ENCODE data around the gene PCNX1. TPM values are rescaled to one million over a fixed set of nuclear protein-coding genes. Genes with fewer than 3 reads are reported as not detected.

PCNX1 gene
- total and polyA plus RNA-seq, 2 experiments from 2014 or later = 6.9 to 33.5 TPM

DNA sequence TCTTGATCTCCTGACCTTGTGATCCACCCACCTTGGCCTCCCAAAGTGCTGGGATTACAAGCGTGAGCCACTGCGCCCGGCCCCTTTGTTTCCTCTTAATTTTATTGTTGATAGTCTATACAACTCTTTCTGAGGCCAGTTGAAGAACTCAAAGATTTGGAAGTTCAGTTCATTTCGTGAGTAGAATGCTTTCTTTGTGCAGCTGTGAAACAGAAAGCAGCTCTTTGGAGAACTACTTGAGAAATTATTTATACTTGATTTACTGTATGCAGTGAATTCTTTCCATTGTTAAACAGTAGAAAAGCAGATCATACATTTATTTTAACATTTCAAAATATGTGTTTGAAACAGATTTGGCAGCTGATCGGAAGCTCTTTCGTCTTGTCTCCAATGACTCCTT, 69.3 kb downstream of the PCNX1 start:
- Histone ChIP-seq H4K20me1 (ENCODE audit: insufficient read depth) (no peaks in the 10 kb centered on the region), H3F3A (ENCODE audit: insufficient read depth) (no peaks in the 10 kb centered on the region), H3K79me2 (ENCODE audit: insufficient read depth) (peaks cover 69% of the 10 kb centered on the region), H3K4me1 (ENCODE audit: insufficient read depth) (no peaks in the 10 kb centered on the region), H2AFZ (no peak overlapping the region), H3K27ac (no peak overlapping the region), H3K27me3 (replicated peaks; ENCODE audit: insufficient read depth) (no peaks in the 10 kb centered on the region), H3K4me2 (ENCODE audit: unreplicated experiment) (no peak overlapping the region), H3K9me2 (ENCODE audit: insufficient read depth) (no peaks in the 10 kb centered on the region), H3K9me3 (ENCODE audit: low read depth) (no peaks in the 10 kb centered on the region), H3K36me3 (ENCODE audit: low read depth) (peaks cover 15% of the 10 kb centered on the region), H3K4me3 (no peak overlapping the region), H3K9ac (no peak overlapping the region)
- no peak for TF ChIP-seq EZH2phosphoT487 (IDR thresholded peaks at IDR 0.05; ENCODE audit: insufficient read depth, low read depth)
- no peak for TF ChIP-seq EZH2 (IDR thresholded peaks at IDR 0.05; ENCODE audit: insufficient read depth, poor library complexity, severe bottlenecking)
- in situ Hi-C loops (cut with MboI) = loop anchor here (10.0 kb wide), 1 partner anchor 162 kb away; no protein-coding TSS in a partner anchor
- DNase-seq = no peak
- WGBS, 2 experiments (ENCODE audit: low coverage in 1 of 2, low lambda C conversion rate in 2 of 2, missing lambda C conversion rate in 2 of 2) = 92 to 94% methylated on average over 6 of the region's 6 CpGs

DNA sequence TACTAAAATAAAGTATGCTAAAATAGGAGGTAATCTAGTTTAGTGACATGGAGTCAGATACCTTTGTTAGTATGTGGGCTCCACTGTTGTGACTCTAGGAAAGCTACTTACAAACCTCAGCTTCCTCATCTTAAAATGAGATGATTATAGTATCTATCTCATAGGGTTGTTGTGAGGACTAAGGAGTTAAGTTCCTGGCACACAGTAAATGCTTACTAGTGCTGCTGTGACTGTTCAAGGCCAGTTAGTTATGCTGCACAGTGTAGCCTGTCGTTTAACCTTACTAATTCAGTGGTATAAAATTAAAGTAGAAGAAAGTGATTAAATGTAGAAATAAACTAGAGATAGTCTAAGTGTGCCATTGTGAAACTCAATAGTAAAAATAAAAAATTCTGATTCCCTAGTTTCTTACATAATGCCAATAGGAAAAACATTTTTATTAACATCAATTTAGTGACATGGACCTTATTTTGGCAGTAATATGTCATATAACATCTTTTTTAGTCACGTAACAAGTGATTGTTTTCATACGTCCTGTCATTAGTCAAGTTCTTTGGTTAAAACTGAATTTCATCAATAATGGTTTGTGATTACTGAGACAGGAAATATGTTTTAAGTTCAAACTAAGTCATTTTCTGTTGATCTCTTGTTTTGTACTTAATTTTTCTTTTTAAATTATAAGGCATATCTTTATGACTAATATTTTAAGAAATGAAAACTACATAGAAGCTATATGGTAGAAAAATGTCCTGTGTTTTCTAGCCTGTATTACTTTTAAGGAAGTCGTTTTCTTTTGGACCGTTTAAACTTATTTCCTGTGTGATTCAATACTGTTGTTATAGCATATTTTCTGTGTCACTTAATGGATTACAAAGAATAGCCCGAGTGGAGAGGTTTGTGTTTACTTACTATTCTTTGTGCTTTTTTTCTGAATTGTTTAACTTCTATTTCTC, 74.0 kb downstream of the PCNX1 start:
- no peak overlapping the region for H3K4me3 ChIP-seq
- WGBS, 2 experiments (ENCODE audit: low coverage in 1 of 2, low lambda C conversion rate in 2 of 2, missing lambda C conversion rate in 2 of 2) = 71 to 75% methylated on average over 6 of the region's 6 CpGs
- no peaks in the 10 kb centered on the region for H3K9me3 ChIP-seq (ENCODE audit: low read depth)
- no peaks in the 10 kb centered on the region for H3F3A ChIP-seq (ENCODE audit: insufficient read depth)
- no peak overlapping the region for H3K4me2 ChIP-seq (ENCODE audit: unreplicated experiment)
- H4K20me1 ChIP-seq (ENCODE audit: insufficient read depth) = 0 out of 2 replicates have a peak, but pooled peaks cover 3% of the 10 kb centered on the region
- peaks cover 12% of the 10 kb centered on the region for H3K36me3 ChIP-seq (ENCODE audit: low read depth)
- TF ChIP-seq EZH2 (IDR thresholded peaks at IDR 0.05; ENCODE audit: insufficient read depth, poor library complexity, severe bottlenecking) (no peak), EZH2phosphoT487 (IDR thresholded peaks at IDR 0.05; ENCODE audit: insufficient read depth, low read depth) (no peak)
- H3K9ac ChIP-seq = no peak overlapping the region
- in situ Hi-C loops (cut with MboI) = no loop called here
- DNase-seq = no peak
- no peak overlapping the region for H2AFZ ChIP-seq
- H3K27me3 ChIP-seq (replicated peaks; ENCODE audit: insufficient read depth) = no peaks in the 10 kb centered on the region
- H3K4me1 ChIP-seq (ENCODE audit: insufficient read depth) = no peaks in the 10 kb centered on the region
- no peak overlapping the region for H3K27ac ChIP-seq
- no peaks in the 10 kb centered on the region for H3K9me2 ChIP-seq (ENCODE audit: insufficient read depth)
- H3K79me2 ChIP-seq (ENCODE audit: insufficient read depth) = peaks cover 81% of the 10 kb centered on the region

DNA sequence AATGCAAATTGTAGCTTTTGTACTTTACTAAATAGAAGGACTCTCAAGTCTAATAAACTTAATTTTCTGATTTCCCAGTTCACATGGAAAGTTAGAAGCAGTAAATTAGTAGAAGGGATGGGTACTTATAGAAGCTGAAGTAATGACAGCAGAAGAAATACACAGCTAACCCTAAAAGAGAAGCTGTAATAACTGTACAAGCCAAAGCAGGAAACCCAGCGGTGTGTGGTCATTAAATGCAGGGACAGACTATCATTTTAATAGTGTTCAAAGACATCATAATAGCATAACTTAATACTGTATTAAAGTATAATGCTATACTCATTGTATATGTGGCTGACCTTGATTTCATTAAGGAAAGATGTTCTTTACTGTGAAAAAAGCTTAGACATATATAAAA, 74.9 kb downstream of the PCNX1 start:
- Histone ChIP-seq H3K9me2 (ENCODE audit: insufficient read depth) (no peaks in the 10 kb centered on the region), H4K20me1 (ENCODE audit: insufficient read depth) (0 out of 2 replicates have a peak, but pooled peaks cover 3% of the 10 kb centered on the region), H3K4me3 (no peak overlapping the region), H3F3A (ENCODE audit: insufficient read depth) (no peaks in the 10 kb centered on the region), H2AFZ (no peak overlapping the region), H3K27me3 (replicated peaks; ENCODE audit: insufficient read depth) (no peaks in the 10 kb centered on the region), H3K4me2 (ENCODE audit: unreplicated experiment) (no peak overlapping the region), H3K79me2 (ENCODE audit: insufficient read depth) (peaks cover 90% of the 10 kb centered on the region), H3K9ac (no peak overlapping the region), H3K27ac (no peak overlapping the region), H3K4me1 (ENCODE audit: insufficient read depth) (no peaks in the 10 kb centered on the region), H3K36me3 (ENCODE audit: low read depth) (peaks cover 12% of the 10 kb centered on the region), H3K9me3 (ENCODE audit: low read depth) (no peaks in the 10 kb centered on the region)
- DNase-seq = no peak
- TF ChIP-seq EZH2 (IDR thresholded peaks at IDR 0.05; ENCODE audit: insufficient read depth, poor library complexity, severe bottlenecking) (no peak), EZH2phosphoT487 (IDR thresholded peaks at IDR 0.05; ENCODE audit: insufficient read depth, low read depth) (no peak)
- in situ Hi-C loops (cut with MboI) = no loop called here
- 95 to 96% methylated on average over 1 of the region's 1 CpG for WGBS, 2 experiments (ENCODE audit: low coverage in 1 of 2, low lambda C conversion rate in 2 of 2, missing lambda C conversion rate in 2 of 2)

DNA sequence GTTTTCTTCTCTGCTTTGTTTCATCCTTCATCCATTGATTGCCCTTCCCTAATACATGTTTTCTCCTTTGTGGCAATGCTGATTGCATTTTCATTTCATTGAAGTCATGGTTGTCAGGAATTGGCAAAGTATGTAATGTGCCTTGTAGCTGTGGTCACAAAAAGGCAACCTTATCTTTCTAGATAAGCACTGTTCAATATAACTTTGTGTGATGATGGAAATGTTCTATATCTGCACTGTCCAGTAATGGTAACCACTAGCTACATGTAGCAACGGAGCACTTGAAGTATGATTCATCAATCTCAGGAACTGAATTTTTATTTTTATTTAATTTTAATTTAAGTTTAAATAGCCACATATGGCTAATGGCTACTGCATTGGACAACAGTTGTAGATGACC, 79.8 kb downstream of the PCNX1 start:
- Histone ChIP-seq H3K9ac (no peak overlapping the region), H3K9me3 (ENCODE audit: low read depth) (no peaks in the 10 kb centered on the region), H3K4me3 (no peak overlapping the region), H3K27me3 (replicated peaks; ENCODE audit: insufficient read depth) (no peaks in the 10 kb centered on the region), H3K4me2 (ENCODE audit: unreplicated experiment) (no peak overlapping the region), H4K20me1 (ENCODE audit: insufficient read depth) (0 out of 2 replicates have a peak, but pooled peaks cover 3% of the 10 kb centered on the region), H3K36me3 (ENCODE audit: low read depth) (0 out of 2 replicates have a peak, but pooled peaks cover 4% of the 10 kb centered on the region), H3K9me2 (ENCODE audit: insufficient read depth) (no peaks in the 10 kb centered on the region), H3K79me2 (ENCODE audit: insufficient read depth) (peaks cover 67% of the 10 kb centered on the region), H3F3A (ENCODE audit: insufficient read depth) (no peaks in the 10 kb centered on the region), H2AFZ (no peak overlapping the region), H3K27ac (no peak overlapping the region), H3K4me1 (ENCODE audit: insufficient read depth) (no peaks in the 10 kb centered on the region)
- in situ Hi-C loops (cut with MboI) = no loop called here
- TF ChIP-seq EZH2phosphoT487 (IDR thresholded peaks at IDR 0.05; ENCODE audit: insufficient read depth, low read depth) (no peak), EZH2 (IDR thresholded peaks at IDR 0.05; ENCODE audit: insufficient read depth, poor library complexity, severe bottlenecking) (no peak)
- 100% methylated on average over 1 of the region's 1 CpG for WGBS, 2 experiments (ENCODE audit: low coverage in 1 of 2, low lambda C conversion rate in 2 of 2, missing lambda C conversion rate in 2 of 2)
- DNase-seq = no peak

Measured in GM23248 (cell line).